Skeletal muscle cell (primary cell): ENCODE measurements around the gene KEL.

Experiments
- DNase-seq: peaks from one replicate; pipeline ENCODE4 v3.0.0-alpha.2; 2010; ENCODE audit warnings: low read depth
- H3K4me3 ChIP-seq: 2 replicates; pipeline ENCODE4 v1.5.1; 2011; ENCODE audit warnings: low read depth, mild to moderate bottlenecking, control low read depth, low read length, moderate library complexity

The KEL gene

DNA sequence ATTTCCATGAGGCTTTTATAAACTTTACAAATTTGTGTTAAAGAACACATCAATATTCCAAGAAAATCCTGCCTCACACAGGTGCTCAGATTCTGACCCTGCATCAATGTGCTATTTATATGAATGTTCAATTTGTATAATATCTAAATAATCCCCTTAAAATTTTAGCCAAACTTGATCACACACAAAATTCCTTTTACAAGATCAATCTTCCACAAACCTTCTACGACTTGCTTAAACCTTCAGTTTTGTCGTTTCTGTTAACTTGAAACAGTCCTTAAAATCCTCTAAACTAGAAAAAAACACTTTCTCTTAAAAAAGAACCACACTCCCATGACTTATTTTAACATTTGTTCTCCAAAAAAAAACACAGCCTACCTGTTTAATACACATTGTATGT lies 56.4 kb downstream of the KEL start:
- no peak for DNase-seq
- no peak overlapping the region for H3K4me3 ChIP-seq

DNA sequence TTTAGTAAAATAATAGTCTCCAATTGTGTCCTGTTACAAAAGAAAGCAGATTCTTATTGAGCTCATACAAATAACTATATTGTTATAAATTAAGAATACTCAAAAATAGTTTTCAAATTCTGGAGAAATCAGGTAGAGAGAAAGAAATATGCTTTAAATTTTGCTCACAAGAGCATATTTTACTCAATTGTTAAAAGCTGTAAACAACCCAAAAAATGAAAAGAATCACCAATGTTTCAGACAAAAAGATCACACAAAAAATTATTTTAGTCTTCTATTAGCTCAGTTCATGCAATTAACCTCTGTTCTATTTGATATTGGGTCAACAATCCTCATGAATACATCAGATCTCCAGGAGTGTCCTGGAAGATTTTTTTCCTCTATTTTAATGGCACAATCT lies 58.0 kb downstream of the KEL start:
- DNase-seq = no peak
- no peak overlapping the region for H3K4me3 ChIP-seq

DNA sequence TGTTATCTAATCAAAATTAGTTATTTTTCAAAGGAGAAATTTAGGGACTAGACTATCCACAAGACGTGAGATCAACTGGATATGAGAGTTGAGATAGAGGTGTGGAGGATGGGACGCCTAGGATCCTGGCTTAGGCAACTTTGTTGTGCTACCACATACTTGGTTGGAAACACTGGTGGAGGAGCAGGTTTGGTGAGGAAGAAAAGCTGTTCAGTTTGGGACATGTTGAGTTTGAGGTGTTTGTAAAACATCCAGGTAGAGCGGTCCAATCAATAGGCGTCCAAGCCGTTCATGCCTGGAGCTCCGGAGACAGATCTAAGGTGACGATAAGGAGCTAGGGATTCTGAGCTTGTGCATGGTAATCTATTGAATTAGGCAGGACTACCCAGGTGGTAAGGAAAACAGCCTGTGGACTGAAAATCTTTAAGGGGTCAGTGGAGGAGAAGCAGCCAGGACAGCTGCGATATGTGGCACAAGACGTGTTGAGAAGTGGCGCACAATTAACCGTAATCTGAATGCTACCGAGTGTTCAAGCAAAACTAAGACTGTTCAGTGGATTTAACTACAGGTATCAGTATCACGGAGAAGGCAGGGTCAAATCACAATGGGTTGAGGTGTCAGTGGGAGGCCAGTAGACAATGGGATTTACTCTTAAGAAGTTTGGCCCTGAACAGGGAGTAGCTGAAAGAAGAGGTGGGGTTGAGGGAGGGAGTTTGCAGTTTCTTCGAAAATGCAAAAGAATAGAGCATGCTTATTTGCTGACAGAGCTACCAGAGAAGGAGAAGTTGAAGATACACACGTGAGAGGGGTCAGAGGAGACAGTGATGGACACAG lies 60.5 kb downstream of the KEL start:
- H3K4me3 ChIP-seq = no peak overlapping the region
- DNase-seq = no peak

DNA sequence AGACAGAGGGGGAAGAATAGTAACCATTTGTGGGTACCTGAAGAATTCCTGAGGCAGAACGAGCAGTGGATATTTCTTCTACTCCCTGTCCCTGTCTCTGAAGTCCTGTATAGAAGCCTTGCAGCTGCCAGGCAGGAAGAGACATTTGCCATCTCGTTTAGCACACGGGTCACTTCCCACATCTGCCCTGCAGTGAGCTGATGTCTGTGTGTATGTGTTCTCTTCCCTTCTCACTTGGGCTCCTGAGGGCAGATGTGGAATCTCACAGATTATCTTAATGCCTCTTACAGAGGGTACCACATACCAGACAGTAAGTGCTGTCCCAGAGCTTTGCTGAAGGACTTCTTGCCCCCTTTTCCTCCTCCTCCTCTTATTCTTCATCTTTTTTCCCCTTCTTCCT lies 62.5 kb downstream of the KEL start:
- H3K4me3 ChIP-seq = no peak overlapping the region
- DNase-seq = no peak

DNA sequence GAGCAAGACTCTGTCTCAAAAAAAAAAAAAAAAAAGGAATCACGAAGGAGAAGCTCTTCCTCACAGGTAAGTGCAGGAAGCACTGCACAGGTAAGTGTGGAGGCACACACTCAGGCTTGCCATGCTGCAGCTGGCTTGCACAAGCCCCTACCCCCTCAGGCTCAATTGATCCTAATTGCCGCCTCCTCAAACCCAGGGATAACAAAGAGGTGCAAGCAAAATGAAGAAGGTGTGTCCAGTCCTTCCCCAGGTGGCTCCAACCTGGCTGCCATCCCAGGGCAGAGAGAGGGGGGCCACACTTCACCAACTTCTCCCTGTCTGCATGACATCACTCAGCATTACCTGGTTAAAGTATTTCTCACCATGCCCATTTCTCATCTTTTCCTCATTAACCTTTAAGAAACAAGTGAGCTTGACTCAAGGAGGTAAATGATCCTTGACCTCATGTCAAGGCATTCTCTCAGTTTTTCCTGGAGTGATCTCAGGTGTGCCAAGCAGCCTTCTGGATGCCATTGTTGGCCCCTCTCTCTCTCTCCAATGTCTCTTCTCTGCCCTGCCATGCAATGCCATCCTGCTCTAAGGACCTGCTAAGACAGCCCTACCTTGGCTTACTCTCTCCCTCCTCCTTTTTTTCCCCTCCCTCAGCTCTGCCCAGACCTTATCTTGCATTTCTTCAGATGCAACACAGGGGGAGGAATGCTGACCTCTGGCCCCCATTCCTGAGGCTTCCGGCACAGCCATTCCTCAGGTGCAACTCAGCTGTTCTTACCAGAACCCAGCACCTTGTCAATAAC lies 63.6 kb downstream of the KEL start:
- H3K4me3 ChIP-seq = no peak overlapping the region
- DNase-seq = no peak

DNA sequence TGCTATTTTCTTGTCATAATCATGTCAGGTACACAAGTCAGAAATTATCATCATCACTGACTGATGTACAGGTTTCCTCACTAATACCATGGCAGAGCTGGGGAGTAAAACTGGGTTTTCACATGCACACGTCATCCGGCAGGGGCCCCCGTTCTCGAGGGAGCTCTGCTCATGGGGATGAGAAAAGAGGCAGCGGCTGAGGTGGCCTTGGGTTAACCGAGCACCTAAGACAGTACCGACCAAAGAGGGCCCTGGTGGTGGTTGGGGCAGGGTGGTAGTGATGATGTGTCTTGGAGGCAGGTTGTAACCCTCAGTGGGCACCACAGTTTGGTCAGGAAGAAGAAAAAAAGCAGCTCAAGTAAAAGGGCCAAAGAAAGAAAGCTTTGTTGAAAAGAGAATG lies 64.5 kb downstream of the KEL start:
- no peak for DNase-seq
- H3K4me3 ChIP-seq = no peak overlapping the region

DNA sequence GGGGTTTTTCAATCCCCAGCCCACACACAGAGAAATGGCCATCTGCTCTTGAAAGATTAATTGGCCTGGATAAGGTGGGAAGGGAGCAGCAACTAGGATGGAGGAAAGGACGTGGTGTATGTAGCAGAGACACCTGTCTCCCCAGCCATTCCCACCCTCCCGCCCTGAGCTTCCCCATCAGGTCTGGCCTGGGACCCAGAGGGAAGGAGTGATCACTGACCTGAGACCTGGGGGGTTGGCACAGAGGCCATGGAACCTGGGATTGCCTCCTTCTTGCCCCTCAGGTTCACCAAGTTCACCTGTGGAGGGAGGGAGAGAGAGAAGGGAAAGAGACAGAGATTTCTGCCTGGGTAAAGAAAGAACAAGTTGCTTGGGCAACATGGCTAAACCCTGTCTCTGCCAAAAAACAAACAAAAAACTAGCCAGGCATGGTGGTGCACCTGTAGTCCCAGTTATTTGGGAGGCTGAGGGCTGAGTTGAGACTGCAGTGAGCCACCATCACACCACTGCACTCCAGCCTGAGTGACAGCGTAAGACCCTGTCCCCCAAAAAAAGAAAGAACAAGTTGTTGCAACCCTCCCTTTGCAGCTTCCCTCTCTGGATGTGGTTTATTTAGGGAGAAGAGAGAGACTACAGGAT lies 65.3 kb downstream of the KEL start:
- H3K4me3 ChIP-seq = no peak overlapping the region
- DNase-seq = no peak

DNA sequence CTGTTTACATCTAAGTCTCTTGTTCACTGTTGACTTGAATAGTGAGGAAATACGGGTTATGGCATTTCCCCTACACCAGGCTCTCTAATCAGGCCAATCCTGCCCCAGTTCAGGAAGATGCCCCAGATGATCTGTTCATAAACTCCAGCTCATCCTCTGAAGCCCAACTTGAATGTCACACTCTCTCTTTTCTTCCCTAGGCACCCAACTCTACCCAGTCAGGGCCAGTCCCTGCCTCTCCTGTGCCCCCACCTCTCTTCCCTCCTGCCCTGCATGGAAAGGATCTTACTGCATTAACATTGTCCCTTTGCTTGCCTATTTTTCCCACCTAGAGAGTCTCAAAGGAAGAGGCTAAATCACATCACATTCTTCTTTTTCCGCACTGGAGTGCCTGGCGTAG lies 66.0 kb downstream of the KEL start:
- DNase-seq = no peak

DNA sequence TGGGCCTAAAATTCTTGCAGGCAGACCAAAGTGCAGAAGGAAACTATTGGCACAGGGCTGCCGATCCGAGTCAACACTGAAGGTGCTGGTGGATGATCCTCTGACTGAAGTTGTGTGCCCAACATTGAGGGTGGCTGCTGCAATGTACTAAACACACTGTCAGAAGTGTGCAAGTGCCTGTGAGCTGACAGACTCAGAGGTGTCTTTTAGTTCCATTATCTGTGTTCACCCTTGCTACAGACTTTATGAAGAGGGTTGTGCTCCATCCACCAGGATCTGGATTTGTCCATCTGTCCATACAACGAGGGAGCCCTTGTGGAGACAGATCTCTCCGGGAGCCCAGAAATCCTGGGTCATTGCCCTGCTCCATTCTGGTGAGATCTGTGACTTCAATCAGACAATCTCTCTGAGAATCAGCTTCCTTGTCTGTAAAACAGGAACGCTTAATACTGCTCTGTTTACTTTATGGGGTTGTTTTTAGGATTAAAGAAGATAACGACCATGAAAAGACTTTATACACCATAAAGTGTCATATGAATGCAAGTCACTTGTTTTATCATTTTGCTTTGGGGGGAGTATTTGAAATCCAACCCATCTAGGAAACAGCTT lies 67.1 kb downstream of the KEL start:
- no peak for DNase-seq
- H3K4me3 ChIP-seq = no peak overlapping the region

More for the DNA sequence above, 66.0 kb downstream of the KEL start:
- H3K4me3 ChIP-seq = no peak overlapping the region

DNA sequence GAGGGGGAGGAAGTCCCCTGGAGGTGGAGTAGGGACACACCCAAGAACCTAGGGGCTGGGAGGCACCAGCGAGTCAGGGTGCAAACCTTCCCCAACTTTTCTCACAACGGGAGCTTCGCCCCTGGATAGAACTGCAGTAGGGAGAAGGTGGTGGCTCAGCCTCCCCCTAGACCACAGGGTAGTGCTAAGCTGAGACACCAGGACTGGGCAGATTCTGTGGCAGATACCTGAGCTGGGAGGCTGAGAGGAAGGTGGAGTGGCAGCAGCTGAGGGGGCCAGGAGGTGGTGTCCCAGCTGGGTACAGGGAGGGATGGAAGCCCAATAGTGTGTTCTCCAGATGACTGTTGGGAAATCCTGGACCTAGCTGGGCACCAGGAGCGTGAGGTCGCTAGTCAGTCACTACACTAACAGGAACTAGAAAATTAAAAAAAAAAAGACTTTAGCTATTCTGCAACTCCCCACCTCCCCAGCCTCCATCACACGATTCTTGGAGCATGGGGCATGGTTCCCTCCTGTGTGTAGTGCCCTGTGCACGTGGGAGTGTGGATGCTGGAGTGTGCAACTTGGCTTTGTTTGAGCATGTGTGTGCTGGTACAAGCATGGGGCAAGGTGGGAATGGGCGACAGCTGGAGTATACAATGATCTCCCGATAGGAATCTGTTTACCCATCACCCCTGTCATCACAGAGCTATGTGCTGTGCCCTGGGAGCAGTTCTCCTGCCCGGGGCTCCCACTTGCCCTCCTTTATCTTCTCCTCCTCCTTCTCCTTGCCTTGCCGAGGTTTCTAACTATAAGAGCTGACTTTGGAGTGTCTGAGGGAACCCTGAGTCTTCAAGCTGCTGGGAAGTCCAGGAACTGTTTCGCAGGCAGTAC lies 67.8 kb downstream of the KEL start:
- H3K4me3 ChIP-seq = no peak overlapping the region
- no peak for DNase-seq

DNA sequence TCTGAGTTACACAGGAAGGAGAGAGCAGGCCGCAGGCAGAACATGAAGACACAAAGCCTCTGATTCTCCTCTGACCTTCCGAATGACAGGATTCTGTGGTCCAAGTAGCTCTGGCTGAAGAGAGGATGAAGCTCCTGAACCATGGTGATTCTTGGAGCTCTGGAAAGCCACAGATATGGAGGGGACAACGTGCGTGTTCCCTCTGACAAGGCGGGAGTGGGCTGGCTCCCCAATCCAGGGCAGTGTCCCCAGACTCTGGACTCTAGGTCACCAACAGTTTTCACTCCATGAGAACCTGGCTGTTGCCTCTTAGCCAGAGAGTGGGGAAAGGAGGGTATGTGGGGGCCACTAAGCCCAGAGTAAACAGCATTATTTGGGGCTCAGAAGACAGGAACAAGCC lies 69.2 kb downstream of the KEL start:
- no peak for DNase-seq
- no peak overlapping the region for H3K4me3 ChIP-seq

DNA sequence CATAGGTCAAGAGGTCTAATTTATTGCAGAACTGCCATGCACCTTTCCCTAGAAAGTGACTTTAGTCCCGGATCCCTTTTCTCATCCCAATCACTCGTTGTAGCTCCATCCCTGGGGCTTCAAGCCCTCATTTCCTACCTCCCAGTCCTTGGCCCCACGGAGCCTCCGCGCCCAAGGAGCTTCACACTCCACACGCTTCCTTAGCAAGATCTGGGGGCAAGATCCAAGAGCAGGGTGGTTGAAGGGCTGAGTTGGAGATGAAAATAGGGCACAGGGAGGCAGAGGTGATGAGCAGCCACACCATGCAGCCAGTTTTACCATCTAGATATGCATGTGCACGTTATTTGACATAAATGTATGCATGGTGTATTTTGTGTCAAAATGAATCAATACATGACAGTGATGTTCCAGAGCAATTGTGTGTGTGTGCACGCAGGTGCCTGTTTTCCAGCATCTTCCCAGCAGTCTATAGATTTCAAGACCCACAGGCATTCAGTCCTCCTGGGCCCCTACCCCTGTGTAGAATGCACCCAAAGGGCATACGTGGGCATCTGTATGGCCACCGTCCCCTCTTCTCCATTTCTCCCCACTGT lies 70.6 kb downstream of the KEL start:
- DNase-seq = no peak
- H3K4me3 ChIP-seq = no peak overlapping the region
